ENCODE results near the gene NCK2. TPM values are rescaled to one million over a fixed set of nuclear protein-coding genes. Genes with fewer than 3 reads are reported as not detected.
"Not testable (repeated sequence)": the region's sequence is repeated elsewhere in the genome, so short reads cannot be mapped to it uniquely, and the experiment has no call there.

NCK2 gene
- polyA plus RNA-seq, 12 donors: 62.4 to 93.8 (median 72.3) TPM; not detected in 1

- no peak for DNase-seq
These were observed 142.5 kb downstream of the NCK2 start for GRCh38 chr2:105887256-105887655.

DNA sequence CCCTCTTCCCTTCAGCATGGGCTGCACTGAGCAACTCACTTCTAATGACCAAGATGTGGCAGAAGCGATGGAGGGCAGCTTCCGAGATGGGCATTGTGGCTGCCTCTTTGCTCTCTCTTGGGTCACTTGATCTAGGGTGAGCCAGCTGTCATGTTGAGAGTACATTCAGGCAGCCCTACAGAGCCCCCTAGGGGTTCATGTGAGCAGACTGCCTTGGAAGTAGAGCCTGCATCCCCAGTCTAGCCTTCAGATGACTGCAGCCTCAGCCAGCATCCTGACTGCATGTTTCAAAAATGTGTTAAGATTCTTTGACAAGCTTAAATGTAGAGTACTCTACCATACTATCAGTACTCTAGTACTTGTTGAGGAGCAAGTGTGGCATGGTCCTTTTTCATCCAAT, 143.9 kb downstream of the NCK2 start:
- DNase-seq: no peak

- no peak for DNase-seq
These were observed 144.3 kb downstream of the NCK2 start for GRCh38 chr2:105889046-105889445.

GRCh38 chr2:105890111-105890510, 145.4 kb downstream of the NCK2 start:
- no peak for DNase-seq

DNA sequence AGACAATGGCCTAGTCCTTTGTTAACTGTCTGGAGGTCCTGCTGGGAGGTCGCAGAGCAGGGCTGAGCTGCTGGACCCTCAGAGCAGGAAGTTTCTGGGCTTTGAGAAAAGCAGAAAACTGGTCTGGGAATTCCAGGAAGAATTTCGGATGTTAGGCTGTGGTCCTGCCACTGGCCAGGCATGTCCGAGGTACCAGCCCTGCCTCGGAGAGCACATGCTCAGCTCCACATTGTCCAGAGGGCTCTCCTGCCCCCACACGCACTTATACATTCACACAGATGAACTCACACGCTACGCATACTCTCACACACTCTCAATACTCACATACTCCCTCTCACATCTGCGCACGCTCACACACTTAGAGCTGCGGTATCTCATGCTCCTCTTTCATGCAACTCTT, 146.1 kb downstream of the NCK2 start:
- DNase-seq: no peak

DNA sequence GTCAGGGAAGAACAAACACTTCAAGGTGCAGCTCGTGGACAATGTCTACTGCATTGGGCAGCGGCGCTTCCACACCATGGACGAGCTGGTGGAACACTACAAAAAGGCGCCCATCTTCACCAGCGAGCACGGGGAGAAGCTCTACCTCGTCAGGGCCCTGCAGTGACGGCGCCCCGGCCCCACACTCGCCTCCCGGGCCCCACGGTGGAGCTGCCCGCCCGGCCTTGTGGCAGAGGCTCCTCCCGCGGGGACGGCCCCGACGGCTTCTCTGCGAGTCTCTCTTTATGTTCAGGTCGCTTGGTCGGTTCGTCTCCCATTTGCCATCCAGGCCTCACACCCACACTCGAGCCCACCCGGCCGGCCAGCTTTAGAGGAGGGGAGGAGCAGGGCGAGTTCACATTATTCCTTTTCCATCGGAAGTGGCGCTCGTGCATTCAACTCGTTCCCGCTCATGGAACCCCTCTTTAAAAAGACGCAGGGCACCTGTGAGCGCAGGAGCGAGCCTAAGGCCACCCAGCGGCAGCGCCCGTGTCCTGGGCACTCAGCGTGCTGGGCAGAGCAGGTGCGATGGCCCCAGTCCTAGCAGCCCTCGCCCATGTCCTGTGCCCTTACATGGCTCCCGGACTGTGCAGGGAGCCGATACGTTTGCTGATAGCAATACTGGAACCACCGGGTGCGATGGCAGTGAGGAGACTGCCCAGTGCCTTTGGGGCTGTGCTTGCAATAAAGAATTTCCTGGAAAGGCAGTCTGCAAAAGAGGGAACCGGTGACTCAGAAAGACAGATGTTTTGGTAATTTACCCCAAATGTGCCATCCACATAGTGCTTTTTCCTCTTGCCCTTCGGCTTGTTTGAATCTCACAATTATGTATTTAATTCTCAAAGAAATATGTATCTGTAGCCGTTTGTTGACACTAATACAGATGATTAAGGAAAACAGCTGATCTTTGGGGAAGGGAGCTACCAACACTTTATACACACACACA, 148.6 kb downstream of the NCK2 start:
- no peak for DNase-seq

DNA sequence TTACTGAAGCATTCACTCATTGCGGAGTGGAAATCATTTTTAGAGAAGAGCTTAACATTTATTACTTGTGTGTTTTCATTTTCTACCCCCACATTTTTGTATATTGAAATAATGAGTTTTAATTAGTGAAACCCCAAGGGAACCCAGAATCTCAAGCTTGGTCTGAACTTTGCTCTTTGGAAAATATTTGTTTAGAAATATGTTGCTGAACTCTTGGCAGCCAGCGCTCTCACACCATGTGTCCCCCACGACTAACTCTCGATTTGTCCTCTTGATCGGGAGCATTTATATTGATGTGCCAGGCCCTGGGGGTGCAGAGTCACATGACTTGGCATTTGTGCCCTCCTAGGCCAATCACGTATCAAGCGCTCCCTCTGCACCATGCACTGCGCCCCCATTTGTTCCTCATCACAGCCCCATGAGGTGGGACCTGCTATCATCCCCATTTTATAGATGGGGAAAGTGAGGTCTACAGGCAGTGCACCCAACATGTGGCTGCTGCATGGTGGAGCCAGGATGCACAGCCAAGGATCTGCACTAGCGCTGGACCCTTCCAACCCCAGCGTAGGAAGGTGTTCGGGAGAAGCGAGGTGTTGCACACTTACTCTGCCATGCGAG, 149.7 kb downstream of the NCK2 start:
- no peak for DNase-seq

GRCh38 chr2:105895990-105896764, 151.5 kb downstream of the NCK2 start:
- DNase-seq: no peak

DNA sequence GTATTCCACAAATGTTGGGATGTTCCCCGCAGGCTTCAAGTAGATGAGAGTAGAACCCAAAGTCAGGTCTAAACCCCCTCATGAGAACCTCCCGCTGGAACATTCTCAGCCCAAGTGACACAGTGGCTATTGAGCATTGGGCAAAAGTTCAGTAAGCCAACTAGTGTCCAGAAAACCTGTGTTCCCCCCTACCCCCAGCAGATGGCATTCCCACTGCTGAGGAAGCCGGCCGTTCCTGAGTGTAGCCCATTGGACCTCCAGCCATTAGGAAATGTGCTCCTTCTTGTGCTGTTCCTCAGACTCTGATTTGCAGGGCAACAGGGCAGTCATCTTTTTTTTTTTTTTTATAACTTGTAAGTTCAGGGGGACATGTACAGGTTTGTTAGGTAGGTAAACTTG, 152.1 kb downstream of the NCK2 start:
- no peak for DNase-seq

DNA sequence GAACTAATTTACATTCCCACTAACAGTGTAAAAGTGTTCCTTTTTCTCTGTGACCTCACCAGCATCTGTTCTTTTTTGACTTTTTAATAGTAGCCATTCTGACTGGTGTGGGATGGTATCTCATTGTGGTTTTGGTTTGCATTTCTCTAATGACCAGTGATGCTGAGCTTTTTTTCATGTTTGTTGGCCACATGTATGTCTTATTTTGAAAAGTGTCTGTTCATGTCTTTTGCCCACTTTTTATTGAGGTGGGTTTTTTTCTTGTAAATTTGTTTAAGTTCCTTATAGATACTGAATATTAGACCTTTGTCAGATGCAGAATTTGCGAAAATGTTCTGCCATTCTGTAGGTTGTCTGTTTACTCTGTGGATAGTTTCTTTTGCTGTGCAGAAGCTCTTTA, 153.0 kb downstream of the NCK2 start:
- not testable (repeated sequence) for DNase-seq

- DNase-seq: no peak
These were observed 158.5 kb downstream of the NCK2 start for GRCh38 chr2:105903051-105903674.

DNA sequence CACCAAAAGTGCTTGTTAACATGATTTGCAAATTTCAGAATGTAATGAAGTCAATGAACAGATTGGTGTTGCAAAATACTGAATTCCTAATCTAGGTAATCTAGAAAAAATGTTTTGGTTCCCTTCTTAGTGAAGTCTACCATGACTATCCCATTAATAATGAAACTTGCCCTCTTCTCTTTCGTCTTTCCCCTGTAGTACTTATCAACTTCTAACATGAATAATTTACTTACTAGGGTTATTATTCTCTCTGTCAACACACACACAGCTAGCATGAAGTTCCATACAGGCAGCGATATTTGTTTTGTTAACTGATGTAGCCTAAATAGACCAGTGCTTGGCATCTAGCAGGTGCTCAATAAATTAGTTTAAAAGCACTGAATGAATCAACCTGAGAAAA, 160.2 kb downstream of the NCK2 start:
- no peak for DNase-seq

DNA sequence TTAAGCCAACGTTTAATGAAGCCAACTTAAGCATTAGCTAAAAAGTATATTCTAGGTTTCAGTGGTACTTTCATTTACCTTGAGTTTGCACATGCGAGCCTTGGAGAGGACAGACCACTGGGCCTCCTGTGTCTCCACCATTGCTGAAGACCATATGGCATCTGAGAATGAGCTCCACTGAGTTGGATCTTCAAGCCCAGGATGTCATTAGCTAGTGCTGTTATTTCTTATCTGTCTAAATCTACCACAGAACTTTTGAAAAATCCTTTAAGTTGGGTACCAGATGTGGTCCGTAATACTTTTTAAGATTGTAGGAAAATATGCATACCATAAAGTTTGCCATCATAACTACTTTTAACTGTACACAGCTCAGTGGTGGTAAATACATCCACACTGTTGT, 161.8 kb downstream of the NCK2 start:
- DNase-seq: no peak

GRCh38 chr2:105907184-105907583, 162.5 kb downstream of the NCK2 start:
- DNase-seq: no peak

DNA sequence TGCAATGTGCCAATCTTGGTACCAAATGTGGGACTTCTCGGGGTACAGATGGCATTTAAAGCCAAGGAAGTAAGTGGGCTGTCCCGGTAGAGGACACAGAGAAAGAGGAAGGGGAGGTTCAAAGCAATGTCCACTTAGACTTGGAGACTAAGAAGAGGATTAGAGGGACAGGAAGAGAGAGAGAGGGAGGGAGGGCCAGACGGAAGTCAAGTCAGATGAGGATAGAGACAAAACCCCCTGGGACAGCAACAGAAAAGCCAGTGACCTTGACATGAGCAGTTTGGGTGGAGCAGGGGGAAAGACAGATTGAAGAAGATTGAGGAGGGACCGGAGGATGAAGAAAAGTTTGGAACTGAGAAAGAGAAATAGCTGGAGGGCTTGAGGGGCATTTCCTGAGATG, 164.5 kb downstream of the NCK2 start:
- no peak for DNase-seq

DNA sequence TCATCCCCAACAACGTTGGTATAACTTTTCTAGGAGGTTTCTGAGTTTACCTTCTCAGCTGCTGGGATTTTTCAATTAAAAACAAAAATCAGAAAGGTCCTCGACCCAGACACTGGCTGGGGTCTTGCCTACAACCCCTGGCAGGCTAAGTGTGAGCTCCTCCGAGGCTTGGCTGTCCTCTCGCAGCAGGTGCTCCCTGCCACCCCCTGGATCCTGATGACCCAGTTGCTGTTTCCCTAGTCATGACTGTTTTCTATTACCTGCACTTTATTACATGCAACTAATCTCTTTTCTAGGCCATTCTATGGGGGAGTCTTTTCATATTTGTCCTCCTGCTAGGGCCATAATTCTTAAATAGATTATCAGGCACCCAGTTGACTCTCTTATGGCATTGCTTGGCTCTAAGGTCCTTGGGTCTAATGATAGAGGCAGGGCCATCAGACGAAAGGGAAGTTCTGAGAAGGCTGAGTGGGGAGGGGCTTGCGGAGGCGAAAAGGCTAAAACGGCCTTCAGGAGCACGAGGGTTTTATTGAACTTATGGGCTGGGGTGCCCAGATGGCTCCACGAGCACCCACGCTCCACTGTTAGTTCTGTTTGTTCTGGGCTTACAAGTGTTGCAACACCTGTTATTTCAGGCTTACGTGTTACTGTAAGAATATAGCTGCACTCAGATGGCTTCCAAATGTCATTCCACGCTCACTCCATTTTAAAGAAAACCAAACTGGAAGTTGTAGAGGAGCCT, 166.0 kb downstream of the NCK2 start:
- DNase-seq: no peak

DNA sequence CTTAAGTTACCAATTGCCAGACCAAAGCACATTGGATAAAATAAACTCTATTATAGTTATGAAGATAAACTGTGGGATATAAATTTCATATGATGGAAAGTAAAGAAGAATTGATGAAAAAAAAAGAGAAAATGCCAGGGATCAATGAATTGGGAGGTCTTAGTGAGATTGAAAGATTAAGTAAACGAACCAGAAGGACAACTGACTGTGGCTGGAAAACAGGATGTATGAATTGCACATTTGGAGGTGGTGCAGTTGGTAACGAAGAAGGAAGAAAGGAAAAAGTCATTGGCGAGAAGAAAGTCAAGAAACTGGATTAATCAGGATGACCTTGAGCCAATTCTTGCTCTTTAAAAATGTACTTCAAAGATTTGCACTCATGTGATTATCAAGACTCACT, 166.7 kb downstream of the NCK2 start:
- DNase-seq: no peak

DNA sequence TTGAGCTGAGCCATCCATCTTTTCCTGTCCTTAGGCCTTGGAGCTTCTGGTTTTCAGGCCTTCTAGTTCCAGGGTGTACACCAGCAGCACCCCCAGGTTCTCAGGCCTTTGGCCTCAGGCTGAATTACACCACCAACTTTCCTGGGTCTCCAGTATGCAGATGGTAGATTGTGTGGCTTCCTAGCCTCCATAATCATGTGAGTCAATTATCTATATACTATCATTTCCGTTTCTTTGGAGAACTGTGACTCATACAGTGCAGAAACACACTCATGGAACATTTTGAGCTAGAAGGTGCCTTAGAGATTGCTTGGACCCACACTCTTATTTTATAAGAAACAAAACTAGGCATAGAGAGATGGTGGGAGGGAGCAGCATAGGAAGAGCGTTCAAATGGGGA, 167.4 kb downstream of the NCK2 start:
- DNase-seq: no peak

- DNase-seq: no peak
These were observed 170.4 kb downstream of the NCK2 start for GRCh38 chr2:105915005-105915558.

- DNase-seq: no peak
These were observed 172.5 kb downstream of the NCK2 start for GRCh38 chr2:105917226-105917625.

GRCh38 chr2:105917688-105918087, 173.0 kb downstream of the NCK2 start:
- DNase-seq: no peak

All from muscle of arm (tissue), 12 donors.